Measurements from ENCODE around the gene MYO7B. TPM values are rescaled to one million over a fixed set of nuclear protein-coding genes. Genes with fewer than 3 reads are reported as not detected.

Gene MYO7B
- total RNA-seq, 1 donor from 2014 or later, result 0.44 TPM

- Histone ChIP-seq H3K27ac (replicated peaks) (peak overlapping the region; percentile 99), H3K27me3 (ENCODE audit: low read depth) (no peaks in the 10 kb centered on the region), H3K4me1 (peaks cover 98% of the 10 kb centered on the region), H3K9me3 (replicated peaks) (no peaks in the 10 kb centered on the region), H3K36me3 (peaks cover 63% of the 10 kb centered on the region), H3K4me3 (no peak overlapping the region)
- TF ChIP-seq, protein P1, sequence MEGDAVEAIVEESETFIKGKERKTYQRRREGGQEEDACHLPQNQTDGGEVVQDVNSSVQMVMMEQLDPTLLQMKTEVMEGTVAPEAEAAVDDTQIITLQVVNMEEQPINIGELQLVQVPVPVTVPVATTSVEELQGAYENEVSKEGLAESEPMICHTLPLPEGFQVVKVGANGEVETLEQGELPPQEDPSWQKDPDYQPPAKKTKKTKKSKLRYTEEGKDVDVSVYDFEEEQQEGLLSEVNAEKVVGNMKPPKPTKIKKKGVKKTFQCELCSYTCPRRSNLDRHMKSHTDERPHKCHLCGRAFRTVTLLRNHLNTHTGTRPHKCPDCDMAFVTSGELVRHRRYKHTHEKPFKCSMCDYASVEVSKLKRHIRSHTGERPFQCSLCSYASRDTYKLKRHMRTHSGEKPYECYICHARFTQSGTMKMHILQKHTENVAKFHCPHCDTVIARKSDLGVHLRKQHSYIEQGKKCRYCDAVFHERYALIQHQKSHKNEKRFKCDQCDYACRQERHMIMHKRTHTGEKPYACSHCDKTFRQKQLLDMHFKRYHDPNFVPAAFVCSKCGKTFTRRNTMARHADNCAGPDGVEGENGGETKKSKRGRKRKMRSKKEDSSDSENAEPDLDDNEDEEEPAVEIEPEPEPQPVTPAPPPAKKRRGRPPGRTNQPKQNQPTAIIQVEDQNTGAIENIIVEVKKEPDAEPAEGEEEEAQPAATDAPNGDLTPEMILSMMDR (IDR thresholded peaks at IDR 0.05; ENCODE audit: borderline replicate concordance), result no peak
- DNase-seq, result peak; percentile 17
- intact Hi-C loops (cut with micrococcal nuclease), result no loop called here
These were observed 118.1 kb downstream of the MYO7B start for GRCh38 chr2:127653421-127654083.

- Histone ChIP-seq H3K27me3 (ENCODE audit: low read depth) (no peaks in the 10 kb centered on the region), H3K27ac (replicated peaks) (peak overlapping the region; percentile 99), H3K9me3 (replicated peaks) (no peaks in the 10 kb centered on the region), H3K4me1 (peaks cover 100% of the 10 kb centered on the region), H3K36me3 (peaks cover 67% of the 10 kb centered on the region), H3K4me3 (no peak overlapping the region)
- intact Hi-C loops (cut with micrococcal nuclease), result no loop called here
- TF ChIP-seq, protein P1 (IDR thresholded peaks at IDR 0.05; ENCODE audit: borderline replicate concordance), result no peak
- no peak for DNase-seq
These were observed 118.8 kb downstream of the MYO7B start for GRCh38 chr2:127654084-127654837.

- TF ChIP-seq, protein P1 (IDR thresholded peaks at IDR 0.05; ENCODE audit: borderline replicate concordance), result no peak
- DNase-seq, result peak; percentile 12
- peak overlapping the region; percentile 99 for H3K27ac ChIP-seq (replicated peaks)
- H3K4me1 ChIP-seq, result peaks cover 100% of the 10 kb centered on the region
- intact Hi-C loops (cut with micrococcal nuclease), result no loop called here
- no peaks in the 10 kb centered on the region for H3K27me3 ChIP-seq (ENCODE audit: low read depth)
- peak overlapping the region; percentile 12 for H3K4me3 ChIP-seq
- no peaks in the 10 kb centered on the region for H3K9me3 ChIP-seq (replicated peaks)
- peaks cover 67% of the 10 kb centered on the region for H3K36me3 ChIP-seq
These were observed 119.3 kb downstream of the MYO7B start for GRCh38 chr2:127654838-127655175.

- Histone ChIP-seq H3K9me3 (replicated peaks) (no peaks in the 10 kb centered on the region), H3K27ac (replicated peaks) (peak overlapping the region; percentile 99), H3K4me1 (peaks cover 100% of the 10 kb centered on the region), H3K4me3 (peak overlapping the region; percentile 36), H3K27me3 (ENCODE audit: low read depth) (no peaks in the 10 kb centered on the region), H3K36me3 (peaks cover 66% of the 10 kb centered on the region)
- intact Hi-C loops (cut with micrococcal nuclease), result no loop called here
- TF ChIP-seq, protein P1 (IDR thresholded peaks at IDR 0.05; ENCODE audit: borderline replicate concordance), result no peak
- DNase-seq, result peak; percentile 72
These were observed 120.0 kb downstream of the MYO7B start for GRCh38 chr2:127655209-127656073.

- Histone ChIP-seq H3K4me1 (peaks cover 100% of the 10 kb centered on the region), H3K9me3 (replicated peaks) (no peaks in the 10 kb centered on the region), H3K4me3 (peak overlapping the region; percentile 36), H3K36me3 (peaks cover 60% of the 10 kb centered on the region), H3K27ac (replicated peaks) (peak overlapping the region; percentile 99), H3K27me3 (ENCODE audit: low read depth) (no peaks in the 10 kb centered on the region)
- peak; percentile 21 for DNase-seq
- intact Hi-C loops (cut with micrococcal nuclease), result no loop called here
- TF ChIP-seq, protein P1 (IDR thresholded peaks at IDR 0.05; ENCODE audit: borderline replicate concordance), result no peak
These were observed 121.2 kb downstream of the MYO7B start for GRCh38 chr2:127656569-127657231.
